ENCODE results near the gene FSD1L.
"Not testable (repeated sequence)": the region's sequence is repeated elsewhere in the genome, so short reads cannot be mapped to it uniquely, and the experiment has no call there.

FSD1L gene

DNA sequence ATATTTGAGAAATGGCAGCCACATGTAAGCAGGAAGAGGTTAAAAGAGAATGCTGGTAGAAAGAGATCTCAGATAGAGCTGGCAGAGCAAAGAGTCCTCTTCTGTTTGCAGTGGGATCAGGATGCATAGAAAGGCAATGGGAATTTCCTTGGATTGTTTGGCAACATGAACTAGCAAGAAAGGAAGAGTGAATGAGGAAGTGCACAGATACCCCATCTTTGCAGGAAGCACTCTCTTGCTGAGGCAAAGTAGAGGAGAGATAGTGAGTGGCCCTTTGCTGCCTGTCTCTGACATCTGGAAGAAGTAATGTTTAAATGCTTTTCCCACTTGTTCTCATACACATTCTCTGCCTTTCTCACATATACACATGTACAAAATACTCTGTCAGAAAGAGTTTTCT, 124.6 kb downstream of the FSD1L start (continued):
- TF ChIP-seq, protein P1, sequence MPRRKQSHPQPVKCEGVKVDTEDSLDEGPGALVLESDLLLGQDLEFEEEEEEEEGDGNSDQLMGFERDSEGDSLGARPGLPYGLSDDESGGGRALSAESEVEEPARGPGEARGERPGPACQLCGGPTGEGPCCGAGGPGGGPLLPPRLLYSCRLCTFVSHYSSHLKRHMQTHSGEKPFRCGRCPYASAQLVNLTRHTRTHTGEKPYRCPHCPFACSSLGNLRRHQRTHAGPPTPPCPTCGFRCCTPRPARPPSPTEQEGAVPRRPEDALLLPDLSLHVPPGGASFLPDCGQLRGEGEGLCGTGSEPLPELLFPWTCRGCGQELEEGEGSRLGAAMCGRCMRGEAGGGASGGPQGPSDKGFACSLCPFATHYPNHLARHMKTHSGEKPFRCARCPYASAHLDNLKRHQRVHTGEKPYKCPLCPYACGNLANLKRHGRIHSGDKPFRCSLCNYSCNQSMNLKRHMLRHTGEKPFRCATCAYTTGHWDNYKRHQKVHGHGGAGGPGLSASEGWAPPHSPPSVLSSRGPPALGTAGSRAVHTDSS (tag by site-specific recombination; IDR thresholded peaks at IDR 0.05), result no peak
- TF ChIP-seq ZNF324 (tag by site-specific recombination; IDR thresholded peaks at IDR 0.05), result no peak

DNA sequence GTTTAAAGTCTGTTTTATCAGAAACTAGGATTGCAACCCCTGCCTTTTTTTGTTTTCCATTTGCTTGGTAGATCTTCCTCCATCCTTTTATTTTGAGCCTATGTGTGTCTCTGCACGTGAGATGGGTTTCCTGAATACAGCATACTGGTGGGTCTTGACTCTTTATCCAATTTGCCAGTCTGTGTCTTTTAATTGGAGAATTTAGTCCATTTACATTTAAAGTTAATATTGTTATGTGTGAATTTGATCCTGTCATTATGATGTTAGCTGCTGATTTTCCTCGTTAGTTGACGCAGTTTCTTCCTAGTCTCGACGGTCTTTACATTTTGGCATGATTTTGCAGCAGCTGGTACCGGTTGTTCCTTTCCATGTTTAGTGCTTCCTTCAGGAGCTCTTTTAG, 132.1 kb downstream of the FSD1L start:
- H3K9me3 ChIP-seq (ENCODE audit: control insufficient read depth, insufficient read depth, low read depth, low read length); H3K27ac ChIP-seq (ENCODE audit: extremely low read depth, low read depth, low read length); H3K4me3 ChIP-seq (ENCODE audit: low read depth, low read length); CTCF ChIA-PET; H3K4me1 ChIP-seq (ENCODE audit: control insufficient read depth, insufficient read depth, low read length); POLR2A ChIA-PET; H3K36me3 ChIP-seq (ENCODE audit: control insufficient read depth in 2 of 2, insufficient read depth in 1 of 2, low read length in 2 of 2): not testable (repeated sequence)

DNA sequence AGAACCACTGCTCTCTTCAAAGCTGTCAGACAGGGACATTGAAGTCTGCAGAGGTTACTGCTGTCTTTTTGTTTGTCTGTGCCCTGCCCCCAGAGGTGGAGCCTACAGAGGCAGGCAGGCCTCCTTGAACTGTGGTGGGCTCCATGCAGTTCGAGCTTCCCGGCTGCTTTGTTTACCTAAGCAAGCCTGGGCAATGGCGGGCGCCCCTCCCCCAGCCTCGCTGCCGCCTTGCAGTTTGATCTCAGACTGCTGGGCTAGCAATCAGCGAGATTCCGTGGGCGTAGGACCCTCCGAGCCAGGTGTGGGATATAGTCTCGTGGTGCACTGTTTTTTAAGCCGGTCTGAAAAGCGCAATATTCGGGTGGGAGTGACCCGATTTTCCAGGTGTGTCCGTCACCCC, 133.7 kb downstream of the FSD1L start:
- H3K4me3 ChIP-seq (ENCODE audit: low read depth, low read length); H3K36me3 ChIP-seq (ENCODE audit: control insufficient read depth in 2 of 2, insufficient read depth in 1 of 2, low read length in 2 of 2); H3K9me3 ChIP-seq (ENCODE audit: control insufficient read depth, insufficient read depth, low read depth, low read length); POLR2A ChIA-PET; CTCF ChIA-PET; H3K4me1 ChIP-seq (ENCODE audit: control insufficient read depth, insufficient read depth, low read length); H3K27ac ChIP-seq (ENCODE audit: extremely low read depth, low read depth, low read length): not testable (repeated sequence)

DNA sequence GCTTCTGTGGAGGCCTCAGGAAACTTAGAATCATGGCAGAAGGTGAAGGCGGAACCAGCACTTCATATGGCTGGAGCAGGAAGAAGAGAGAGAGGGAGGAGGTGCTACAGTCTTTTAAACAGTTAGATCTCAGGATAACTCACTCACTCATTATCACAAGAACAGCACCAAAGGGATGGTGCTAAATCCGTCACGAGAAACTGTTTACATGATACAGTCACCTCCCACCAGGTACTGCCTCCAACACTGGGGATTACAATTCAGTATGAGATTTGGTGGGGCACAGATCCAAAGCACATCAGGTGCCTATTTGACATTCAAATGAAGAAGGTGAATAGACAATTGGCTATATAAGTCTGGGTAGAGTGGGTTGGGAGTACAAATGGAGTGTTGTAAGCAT, 145.3 kb downstream of the FSD1L start:
- no peak overlapping the region for H3K4me3 ChIP-seq (ENCODE audit: low read depth, low read length)
- ChIA-PET CTCF (no interaction called here), POLR2A (no interaction called here)
- no peak overlapping the region for H3K27ac ChIP-seq (ENCODE audit: extremely low read depth, low read depth, low read length)
- peaks cover 0 to 35% of the 10 kb centered on the region in 2 experiments; a peak in 1 of 3 replicates for H3K36me3 ChIP-seq (ENCODE audit: control insufficient read depth in 2 of 2, insufficient read depth in 1 of 2, low read length in 2 of 2)
- no peaks in the 10 kb centered on the region for H3K4me1 ChIP-seq (ENCODE audit: control insufficient read depth, insufficient read depth, low read length)
- no peak for TF ChIP-seq KLF16 (tag by site-specific recombination; IDR thresholded peaks at IDR 0.05)
- TF ChIP-seq, protein P2, sequence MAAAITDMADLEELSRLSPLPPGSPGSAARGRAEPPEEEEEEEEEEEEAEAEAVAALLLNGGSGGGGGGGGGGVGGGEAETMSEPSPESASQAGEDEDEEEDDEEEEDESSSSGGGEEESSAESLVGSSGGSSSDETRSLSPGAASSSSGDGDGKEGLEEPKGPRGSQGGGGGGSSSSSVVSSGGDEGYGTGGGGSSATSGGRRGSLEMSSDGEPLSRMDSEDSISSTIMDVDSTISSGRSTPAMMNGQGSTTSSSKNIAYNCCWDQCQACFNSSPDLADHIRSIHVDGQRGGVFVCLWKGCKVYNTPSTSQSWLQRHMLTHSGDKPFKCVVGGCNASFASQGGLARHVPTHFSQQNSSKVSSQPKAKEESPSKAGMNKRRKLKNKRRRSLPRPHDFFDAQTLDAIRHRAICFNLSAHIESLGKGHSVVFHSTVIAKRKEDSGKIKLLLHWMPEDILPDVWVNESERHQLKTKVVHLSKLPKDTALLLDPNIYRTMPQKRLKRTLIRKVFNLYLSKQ (tag by site-specific recombination; IDR thresholded peaks at IDR 0.05; ENCODE audit: borderline replicate concordance), result no peak
- TF ChIP-seq GLIS2 (tag by site-specific recombination; IDR thresholded peaks at IDR 0.05), result no peak
- no peak for TF ChIP-seq ZNF24 (tag by site-specific recombination; IDR thresholded peaks at IDR 0.05)
- no peak for TF ChIP-seq ZBTB20 (tag by site-specific recombination; IDR thresholded peaks at IDR 0.05)
- TF ChIP-seq ZNF211 (tag by site-specific recombination; IDR thresholded peaks at IDR 0.05; ENCODE audit: low read depth), result no peak
- TF ChIP-seq ZBTB21 (tag by site-specific recombination; IDR thresholded peaks at IDR 0.05), result no peak
- no peak for TF ChIP-seq ZNF274 (IDR thresholded peaks at IDR 0.05; ENCODE audit: low read length)
- no peak for TF ChIP-seq ZNF274 (tag by site-specific recombination; IDR thresholded peaks at IDR 0.05; ENCODE audit: borderline replicate concordance)
- TF ChIP-seq HOXA7 (CRISPR knock-in tag; IDR thresholded peaks at IDR 0.05; ENCODE audit: borderline replicate concordance), result no peak
- no peaks in the 10 kb centered on the region for H3K9me3 ChIP-seq (ENCODE audit: control insufficient read depth, insufficient read depth, low read depth, low read length)
